ENCODE data around the gene CERK. TPM values are rescaled to one million over a fixed set of nuclear protein-coding genes. Genes with fewer than 3 reads are reported as not detected.

Gene CERK
- total RNA-seq, 1 donor from 2014 or later, result 102 TPM

GRCh38 chr22:46676881-46677280 lies 61.2 kb downstream of the CERK start:
- TF ChIP-seq CTCF (conservative IDR thresholded peaks at IDR 0.05), result no peak
- Mint-ChIP-seq H3K9me3 (no peaks in the 10 kb centered on the region), H3K27ac (ENCODE audit: unreplicated experiment) (no peak overlapping the region), H3K36me3 (ENCODE audit: low read depth) (no peaks in the 10 kb centered on the region), H3K4me3 (no peak overlapping the region), H3K4me1 (no peaks in the 10 kb centered on the region), H3K27me3 (ENCODE audit: low read depth) (no peaks in the 10 kb centered on the region)
- DNase-seq (ENCODE audit: low read depth, low spot score), result no peak

- H3K36me3 Mint-ChIP-seq (ENCODE audit: low read depth), result no peaks in the 10 kb centered on the region
- no peak overlapping the region for H3K27ac Mint-ChIP-seq (ENCODE audit: unreplicated experiment)
- H3K4me1 Mint-ChIP-seq, result no peaks in the 10 kb centered on the region
- no peaks in the 10 kb centered on the region for H3K27me3 Mint-ChIP-seq (ENCODE audit: low read depth)
- no peaks in the 10 kb centered on the region for H3K9me3 Mint-ChIP-seq
- no peak for TF ChIP-seq CTCF (conservative IDR thresholded peaks at IDR 0.05)
- H3K4me3 Mint-ChIP-seq, result no peak overlapping the region
- no peak for DNase-seq (ENCODE audit: low read depth, low spot score)
Observed at GRCh38 chr22:46676479-46676878, 61.6 kb downstream of the CERK start.

- Mint-ChIP-seq H3K4me1 (no peaks in the 10 kb centered on the region), H3K36me3 (ENCODE audit: low read depth) (no peaks in the 10 kb centered on the region), H3K9me3 (no peaks in the 10 kb centered on the region), H3K4me3 (no peak overlapping the region), H3K27ac (ENCODE audit: unreplicated experiment) (no peak overlapping the region), H3K27me3 (ENCODE audit: low read depth) (no peaks in the 10 kb centered on the region)
- no peak for TF ChIP-seq CTCF (conservative IDR thresholded peaks at IDR 0.05)
- no peak for DNase-seq (ENCODE audit: low read depth, low spot score)
Observed at GRCh38 chr22:46675938-46676337, 62.1 kb downstream of the CERK start.

- no peaks in the 10 kb centered on the region for H3K9me3 Mint-ChIP-seq
- no peaks in the 10 kb centered on the region for H3K36me3 Mint-ChIP-seq (ENCODE audit: low read depth)
Observed at GRCh38 chr22:46675479-46675878, 62.6 kb downstream of the CERK start.

GRCh38 chr22:46674906-46675305 lies 63.1 kb downstream of the CERK start:
- no peaks in the 10 kb centered on the region for H3K9me3 Mint-ChIP-seq
- H3K4me1 Mint-ChIP-seq, result peaks cover 2% of the 10 kb centered on the region
- no peak for TF ChIP-seq CTCF (conservative IDR thresholded peaks at IDR 0.05)
- no peak for DNase-seq (ENCODE audit: low read depth, low spot score)
- H3K36me3 Mint-ChIP-seq (ENCODE audit: low read depth), result no peaks in the 10 kb centered on the region
- H3K27me3 Mint-ChIP-seq (ENCODE audit: low read depth), result no peaks in the 10 kb centered on the region
- no peak overlapping the region for H3K27ac Mint-ChIP-seq (ENCODE audit: unreplicated experiment)
- H3K4me3 Mint-ChIP-seq, result no peak overlapping the region

More at GRCh38 chr22:46675479-46675878, 62.6 kb downstream of the CERK start:
- no peak overlapping the region for H3K4me3 Mint-ChIP-seq
- no peaks in the 10 kb centered on the region for H3K27me3 Mint-ChIP-seq (ENCODE audit: low read depth)
- H3K27ac Mint-ChIP-seq (ENCODE audit: unreplicated experiment), result no peak overlapping the region
- no peak for DNase-seq (ENCODE audit: low read depth, low spot score)
- TF ChIP-seq CTCF (conservative IDR thresholded peaks at IDR 0.05), result no peak
- H3K4me1 Mint-ChIP-seq, result no peaks in the 10 kb centered on the region

- Mint-ChIP-seq H3K27ac (ENCODE audit: unreplicated experiment) (no peak overlapping the region), H3K27me3 (ENCODE audit: low read depth) (no peaks in the 10 kb centered on the region), H3K4me1 (peaks cover 6% of the 10 kb centered on the region), H3K4me3 (no peak overlapping the region), H3K36me3 (ENCODE audit: low read depth) (no peaks in the 10 kb centered on the region), H3K9me3 (no peaks in the 10 kb centered on the region)
- TF ChIP-seq CTCF (conservative IDR thresholded peaks at IDR 0.05), result no peak
- DNase-seq (ENCODE audit: low read depth, low spot score), result no peak
Observed at GRCh38 chr22:46674367-46674781, 63.7 kb downstream of the CERK start.

All from neural crest cell (in vitro differentiated cells).